ENCODE data around the gene PTGER1. TPM values are rescaled to one million over a fixed set of nuclear protein-coding genes. Genes with fewer than 3 reads are reported as not detected.

PTGER1 gene
- total and polyA plus RNA-seq, 10 of the 15 experiments (the other 5 are each of a cell fraction or from before 2014, with no cell fraction given): not detected

- WGBS (ENCODE audit: insufficient coverage, insufficient replicate concordance, low lambda C conversion rate, missing lambda C conversion rate): 100% methylated on average over 14 of the region's 14 CpGs
- no peak overlapping the region for H2AFZ ChIP-seq (ENCODE audit: control insufficient read depth, low read depth, low read length)
- peaks cover 3 to 12% of the 10 kb centered on the region in 2 experiments; a peak in 3 of 4 replicates for H3K36me3 ChIP-seq (ENCODE audit: control insufficient read depth in 2 of 2, insufficient read depth in 2 of 2, low read length in 1 of 2)
- POLR2A ChIA-PET: interaction anchor here (0.9 kb wide), 1 partner anchor 15 kb away, joined by 4 read pairs; no protein-coding TSS in a partner anchor
- no peak overlapping the region for H3K27ac ChIP-seq (ENCODE audit: control insufficient read depth, insufficient read depth)
- H3K9ac ChIP-seq (ENCODE audit: control insufficient read depth, insufficient read depth, low read length): no peak overlapping the region
- in situ Hi-C loops (cut with MboI): no loop called here
- TF ChIP-seq HDAC6 (IDR thresholded peaks at IDR 0.05; ENCODE audit: unreplicated experiment) (no peak), BACH1 (IDR thresholded peaks at IDR 0.05; ENCODE audit: borderline replicate concordance) (no peak), PBX3 (IDR thresholded peaks at IDR 0.05; ENCODE audit: insufficient replicate concordance, low read depth, low read length) (no peak), PKNOX1 (IDR thresholded peaks at IDR 0.05) (no peak), ZNF592 (IDR thresholded peaks at IDR 0.05) (no peak), EGR1 (IDR thresholded peaks at IDR 0.05; ENCODE audit: borderline replicate concordance in 1 of 2, low read depth in 2 of 2, low read length in 2 of 2) (no peak), CTCF (IDR thresholded peaks at IDR 0.05 in 2 of 3, conservative IDR thresholded peaks at IDR 0.05 in 1 of 3; ENCODE audit: control insufficient read depth in 2 of 3, extremely low read depth in 1 of 3, insufficient read depth in 1 of 3, low read depth in 3 of 3, low read length in 3 of 3) (no peak), CREM (IDR thresholded peaks at IDR 0.05; ENCODE audit: low read depth) (no peak)
- BruUV-seq (replicated peaks): no TSS peak
- no peak for FAIRE-seq
- no peak overlapping the region for H3K4me2 ChIP-seq (ENCODE audit: control insufficient read depth, insufficient read depth)
- intact Hi-C loops (cut with micrococcal nuclease; ENCODE audit: unreplicated experiment): no loop called here
- no peaks in the 10 kb centered on the region for H3K9me3 ChIP-seq (replicated peaks; ENCODE audit: control insufficient read depth, insufficient read depth, low read length)
- ATAC-seq: no peak
- CTCF ChIA-PET: interaction anchor here (0.6 kb wide), 1 partner anchor 35 kb away, joined by 4 read pairs; no protein-coding TSS in a partner anchor
- no peak for DNase-seq (ENCODE audit: low read depth, low spot score)
- H3K4me1 ChIP-seq (ENCODE audit: control insufficient read depth, insufficient read depth, low read length): peaks cover 9% of the 10 kb centered on the region
- H4K20me1 ChIP-seq (ENCODE audit: control insufficient read depth, insufficient read depth): peaks cover 3% of the 10 kb centered on the region; the same call in 1 of the 2 replicates
- SMC1A ChIA-PET (ENCODE audit: uncharacterized antibody, unreplicated experiment): no interaction called here
- no peak overlapping the region for H3K4me3 ChIP-seq
- RAD21 ChIA-PET (ENCODE audit: unreplicated experiment): no interaction called here
- H3K79me2 ChIP-seq (ENCODE audit: control insufficient read depth, insufficient read depth, low read length): peaks cover 23% of the 10 kb centered on the region
- no peaks in the 10 kb centered on the region for H3K27me3 ChIP-seq (replicated peaks in 1 of 2; ENCODE audit: control insufficient read depth in 2 of 2, insufficient read depth in 2 of 2, low read length in 1 of 2)
Measured at GRCh38 chr19:14512406-14512961, 37.3 kb upstream of the PTGER1 start.

Data from GM12878 (cell line).